D721Med (cell line): ENCODE results near the gene LDB3.

Experiments used
- DNase-seq: peaks from one replicate; pipeline ENCODE4 v3.0.0; 2011; ENCODE audit warnings: low spot score; ENCODE audit not compliant: insufficient read length
- FAIRE-seq: peaks from 2 replicates; lab custom pipeline; 2011; peaks lifted over from hg19 to GRCh38; lab: Jason Lieb, UNC
- TF ChIP-seq, protein P1 (sequence below): IDR thresholded peaks from 2 replicates; pipeline ENCODE4 v1.5.1; 2012; ENCODE audit warnings: mild to moderate bottlenecking, control low read depth; ENCODE audit not compliant: insufficient read depth; ENCODE audit errors: missing control alignments

The LDB3 gene

GRCh38 chr10:86747796-86748581, 79.7 kb downstream of the LDB3 start:
- FAIRE-seq (no peak), DNase-seq (no peak)
- TF ChIP-seq, protein P1, sequence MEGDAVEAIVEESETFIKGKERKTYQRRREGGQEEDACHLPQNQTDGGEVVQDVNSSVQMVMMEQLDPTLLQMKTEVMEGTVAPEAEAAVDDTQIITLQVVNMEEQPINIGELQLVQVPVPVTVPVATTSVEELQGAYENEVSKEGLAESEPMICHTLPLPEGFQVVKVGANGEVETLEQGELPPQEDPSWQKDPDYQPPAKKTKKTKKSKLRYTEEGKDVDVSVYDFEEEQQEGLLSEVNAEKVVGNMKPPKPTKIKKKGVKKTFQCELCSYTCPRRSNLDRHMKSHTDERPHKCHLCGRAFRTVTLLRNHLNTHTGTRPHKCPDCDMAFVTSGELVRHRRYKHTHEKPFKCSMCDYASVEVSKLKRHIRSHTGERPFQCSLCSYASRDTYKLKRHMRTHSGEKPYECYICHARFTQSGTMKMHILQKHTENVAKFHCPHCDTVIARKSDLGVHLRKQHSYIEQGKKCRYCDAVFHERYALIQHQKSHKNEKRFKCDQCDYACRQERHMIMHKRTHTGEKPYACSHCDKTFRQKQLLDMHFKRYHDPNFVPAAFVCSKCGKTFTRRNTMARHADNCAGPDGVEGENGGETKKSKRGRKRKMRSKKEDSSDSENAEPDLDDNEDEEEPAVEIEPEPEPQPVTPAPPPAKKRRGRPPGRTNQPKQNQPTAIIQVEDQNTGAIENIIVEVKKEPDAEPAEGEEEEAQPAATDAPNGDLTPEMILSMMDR = no peak

GRCh38 chr10:86749854-86750253, 81.5 kb downstream of the LDB3 start:
- no peak for DNase-seq
- FAIRE-seq = no peak

DNA sequence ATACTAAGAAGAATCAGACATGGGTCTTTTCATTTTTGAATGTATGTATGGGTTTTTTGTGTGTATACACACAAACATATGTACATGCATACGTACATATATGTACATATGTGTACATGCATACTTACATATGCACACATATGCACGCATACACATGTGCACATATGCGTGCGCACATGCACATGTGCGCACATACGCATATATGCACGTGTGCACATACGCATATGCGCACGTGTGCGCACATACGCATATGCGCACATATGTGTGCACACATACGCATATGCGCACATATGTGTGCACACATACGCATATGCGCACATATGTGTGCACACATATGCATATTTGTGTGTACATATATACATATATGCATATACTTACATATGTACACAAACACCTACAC, 83.2 kb downstream of the LDB3 start:
- no peak for FAIRE-seq
- DNase-seq = no peak
- TF ChIP-seq, protein P1 = no peak

More at GRCh38 chr10:86749854-86750253, 81.5 kb downstream of the LDB3 start:
- TF ChIP-seq, protein P1 = no peak

DNA sequence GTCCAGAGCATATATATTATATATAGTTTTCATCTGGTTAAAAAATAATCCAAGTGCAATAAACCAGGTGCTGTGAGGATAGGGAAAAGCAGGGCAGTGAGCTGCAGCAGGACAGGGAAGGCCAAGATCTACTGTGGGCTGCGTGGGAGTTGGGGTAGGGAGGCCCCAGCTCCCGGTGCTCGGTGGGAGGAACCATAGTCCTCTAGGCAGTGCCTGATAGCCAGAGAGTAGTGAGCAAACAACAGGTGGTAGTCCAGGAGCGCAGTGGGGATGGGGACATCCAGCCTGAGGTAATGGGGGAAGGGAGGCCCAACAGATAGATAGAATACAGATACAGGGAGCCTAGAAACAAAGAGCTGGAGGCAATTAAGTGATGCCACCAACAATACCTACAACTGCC, 84.0 kb downstream of the LDB3 start:
- TF ChIP-seq, protein P1 = no peak
- no peak for DNase-seq

DNA sequence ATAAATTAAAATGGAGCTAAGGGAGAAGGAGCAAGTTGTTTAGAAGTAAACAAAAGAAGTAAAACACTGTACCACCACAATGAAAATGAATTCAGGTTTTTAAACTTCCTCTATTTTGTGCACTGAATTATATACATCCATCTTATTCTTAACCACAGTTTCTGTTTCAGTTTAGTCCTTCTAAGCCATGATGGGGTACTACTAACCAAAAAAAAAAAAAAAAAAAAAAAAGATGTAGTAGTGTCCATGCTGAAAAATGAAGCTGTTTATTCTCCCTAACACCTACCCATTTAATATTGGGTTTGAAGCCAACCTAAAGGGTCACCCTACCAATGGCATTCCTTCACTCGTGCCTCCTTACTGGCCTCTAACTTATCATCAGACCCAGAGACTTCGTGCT, 84.7 kb downstream of the LDB3 start:
- TF ChIP-seq, protein P1 = no peak
- no peak for DNase-seq
- no peak for FAIRE-seq

More for the DNA sequence above, 84.0 kb downstream of the LDB3 start:
- FAIRE-seq = no peak

DNA sequence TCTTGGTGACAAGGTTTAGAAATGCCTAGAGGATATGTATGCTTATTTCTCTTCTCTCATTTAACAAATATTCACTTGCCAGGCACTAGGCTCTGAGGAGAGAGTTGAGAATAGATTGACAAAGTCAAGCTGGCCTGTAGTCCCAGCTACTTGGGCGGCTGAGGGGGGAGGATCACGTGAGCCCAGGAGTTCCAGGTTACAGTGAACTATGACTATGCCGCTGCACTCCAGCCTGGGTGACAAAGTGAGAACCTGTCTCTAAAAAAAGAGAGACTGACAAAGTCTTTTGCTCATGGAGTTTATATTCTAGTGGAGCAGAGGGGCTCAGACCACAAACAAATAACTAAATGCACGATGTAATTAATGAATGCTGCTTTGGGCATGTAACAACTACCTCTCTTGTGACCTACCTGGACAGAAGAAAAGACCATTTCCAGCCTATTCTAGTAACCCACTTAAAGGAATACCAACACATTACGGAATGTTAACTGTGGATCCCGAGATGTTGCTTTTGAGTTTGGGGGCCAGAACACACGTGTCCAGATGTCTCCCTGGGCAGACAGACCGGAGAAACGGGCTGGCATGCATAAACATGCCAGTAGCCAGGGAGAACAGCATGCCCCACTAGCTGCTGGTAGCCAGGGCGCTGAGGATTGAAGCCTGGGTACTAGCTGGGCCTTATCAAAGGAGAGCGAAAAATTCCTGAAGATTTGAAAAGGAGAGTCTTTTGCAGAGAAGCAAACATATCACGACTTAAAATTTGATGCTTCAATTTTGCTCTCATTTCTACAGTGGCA, 85.5 kb downstream of the LDB3 start:
- TF ChIP-seq, protein P1 = no peak
- DNase-seq (no peak), FAIRE-seq (no peak)

GRCh38 chr10:86755454-86755739, 87.1 kb downstream of the LDB3 start:
- no peak for FAIRE-seq
- TF ChIP-seq, protein P1 = no peak
- no peak for DNase-seq
